ENCODE data around the gene DDX51. TPM values are rescaled to one million over a fixed set of nuclear protein-coding genes. Genes with fewer than 3 reads are reported as not detected.

DDX51 gene
- total and polyA plus RNA-seq, 2 of the 13 experiments (the other 11 are each of a cell fraction or from before 2014, with no cell fraction given): 10.1 TPM

GRCh38 chr12:132169376-132169775 is 25.3 kb upstream of the DDX51 start:
- Histone ChIP-seq H3K4me2 (ENCODE audit: low read depth, low read length) (no peak overlapping the region), H3K4me1 (ENCODE audit: insufficient read depth, low read length) (no peaks in the 10 kb centered on the region), H2AFZ (ENCODE audit: low read length) (no peak overlapping the region), H3K9ac (ENCODE audit: insufficient read depth, low read depth, low read length) (no peak overlapping the region), H3K27me3 (ENCODE audit: control insufficient read depth in 1 of 2, insufficient read depth in 2 of 2, low read length in 2 of 2) (peaks cover 15 to 58% of the 10 kb centered on the region in 2 experiments; a peak in 4 of 5 replicates), H3K4me3 (replicated peaks in 1 of 3; ENCODE audit: insufficient read depth in 1 of 3, low read depth in 2 of 3, low read length in 3 of 3) (no peak overlapping the region), H3K9me3 (ENCODE audit: low read length) (no peaks in the 10 kb centered on the region), H3K36me3 (replicated peaks in 1 of 2; ENCODE audit: control insufficient read depth in 1 of 2, insufficient read depth in 2 of 2, low read length in 2 of 2) (no peaks in the 10 kb centered on the region), H3K79me2 (ENCODE audit: insufficient read depth, low read length) (no peaks in the 10 kb centered on the region), H3K27ac (ENCODE audit: extremely low read length, insufficient read depth, low read length) (no peak overlapping the region), H4K20me1 (ENCODE audit: insufficient read depth, low read length) (peaks cover 6% of the 10 kb centered on the region; the same call in 1 of the 2 replicates)
- ChIA-PET POLR2A (no interaction called here), CTCF (ENCODE audit: low intra/inter-chr PET ratio, low total read pairs) (no interaction called here)
- FAIRE-seq (no peak), ATAC-seq (no peak), DNase-seq (ENCODE audit: low spot score) (no peak)
- BruUV-seq (replicated peaks): no TSS peak
- WGBS (ENCODE audit: low lambda C conversion rate): 61% methylated on average over 4 of the region's 17 CpGs
- intact Hi-C loops (cut with micrococcal nuclease; ENCODE audit: unreplicated experiment): no loop called here
- in situ Hi-C loops (cut with HindIII; ENCODE audit: extremely low pct_ligation_motif_present, low pct_unique_long_range_greater_than_20kb): no loop called here
- no peak for TF ChIP-seq TBL1XR1 (IDR thresholded peaks at IDR 0.05; ENCODE audit: borderline replicate concordance, low read length, partially characterized antibody)
- TF ChIP-seq ZNF615 (CRISPR knock-in tag; IDR thresholded peaks at IDR 0.05; ENCODE audit: borderline replicate concordance): no peak
- TF ChIP-seq, protein P1, sequence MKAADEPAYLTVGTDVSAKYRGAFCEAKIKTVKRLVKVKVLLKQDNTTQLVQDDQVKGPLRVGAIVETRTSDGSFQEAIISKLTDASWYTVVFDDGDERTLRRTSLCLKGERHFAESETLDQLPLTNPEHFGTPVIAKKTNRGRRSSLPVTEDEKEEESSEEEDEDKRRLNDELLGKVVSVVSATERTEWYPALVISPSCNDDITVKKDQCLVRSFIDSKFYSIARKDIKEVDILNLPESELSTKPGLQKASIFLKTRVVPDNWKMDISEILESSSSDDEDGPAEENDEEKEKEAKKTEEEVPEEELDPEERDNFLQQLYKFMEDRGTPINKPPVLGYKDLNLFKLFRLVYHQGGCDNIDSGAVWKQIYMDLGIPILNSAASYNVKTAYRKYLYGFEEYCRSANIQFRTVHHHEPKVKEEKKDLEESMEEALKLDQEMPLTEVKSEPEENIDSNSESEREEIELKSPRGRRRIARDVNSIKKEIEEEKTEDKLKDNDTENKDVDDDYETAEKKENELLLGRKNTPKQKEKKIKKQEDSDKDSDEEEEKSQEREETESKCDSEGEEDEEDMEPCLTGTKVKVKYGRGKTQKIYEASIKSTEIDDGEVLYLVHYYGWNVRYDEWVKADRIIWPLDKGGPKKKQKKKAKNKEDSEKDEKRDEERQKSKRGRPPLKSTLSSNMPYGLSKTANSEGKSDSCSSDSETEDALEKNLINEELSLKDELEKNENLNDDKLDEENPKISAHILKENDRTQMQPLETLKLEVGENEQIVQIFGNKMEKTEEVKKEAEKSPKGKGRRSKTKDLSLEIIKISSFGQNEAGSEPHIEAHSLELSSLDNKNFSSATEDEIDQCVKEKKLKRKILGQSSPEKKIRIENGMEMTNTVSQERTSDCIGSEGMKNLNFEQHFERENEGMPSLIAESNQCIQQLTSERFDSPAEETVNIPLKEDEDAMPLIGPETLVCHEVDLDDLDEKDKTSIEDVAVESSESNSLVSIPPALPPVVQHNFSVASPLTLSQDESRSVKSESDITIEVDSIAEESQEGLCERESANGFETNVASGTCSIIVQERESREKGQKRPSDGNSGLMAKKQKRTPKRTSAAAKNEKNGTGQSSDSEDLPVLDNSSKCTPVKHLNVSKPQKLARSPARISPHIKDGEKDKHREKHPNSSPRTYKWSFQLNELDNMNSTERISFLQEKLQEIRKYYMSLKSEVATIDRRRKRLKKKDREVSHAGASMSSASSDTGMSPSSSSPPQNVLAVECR (CRISPR knock-in tag; IDR thresholded peaks at IDR 0.05; ENCODE audit: borderline replicate concordance): no peak
- TF ChIP-seq, protein P2, sequence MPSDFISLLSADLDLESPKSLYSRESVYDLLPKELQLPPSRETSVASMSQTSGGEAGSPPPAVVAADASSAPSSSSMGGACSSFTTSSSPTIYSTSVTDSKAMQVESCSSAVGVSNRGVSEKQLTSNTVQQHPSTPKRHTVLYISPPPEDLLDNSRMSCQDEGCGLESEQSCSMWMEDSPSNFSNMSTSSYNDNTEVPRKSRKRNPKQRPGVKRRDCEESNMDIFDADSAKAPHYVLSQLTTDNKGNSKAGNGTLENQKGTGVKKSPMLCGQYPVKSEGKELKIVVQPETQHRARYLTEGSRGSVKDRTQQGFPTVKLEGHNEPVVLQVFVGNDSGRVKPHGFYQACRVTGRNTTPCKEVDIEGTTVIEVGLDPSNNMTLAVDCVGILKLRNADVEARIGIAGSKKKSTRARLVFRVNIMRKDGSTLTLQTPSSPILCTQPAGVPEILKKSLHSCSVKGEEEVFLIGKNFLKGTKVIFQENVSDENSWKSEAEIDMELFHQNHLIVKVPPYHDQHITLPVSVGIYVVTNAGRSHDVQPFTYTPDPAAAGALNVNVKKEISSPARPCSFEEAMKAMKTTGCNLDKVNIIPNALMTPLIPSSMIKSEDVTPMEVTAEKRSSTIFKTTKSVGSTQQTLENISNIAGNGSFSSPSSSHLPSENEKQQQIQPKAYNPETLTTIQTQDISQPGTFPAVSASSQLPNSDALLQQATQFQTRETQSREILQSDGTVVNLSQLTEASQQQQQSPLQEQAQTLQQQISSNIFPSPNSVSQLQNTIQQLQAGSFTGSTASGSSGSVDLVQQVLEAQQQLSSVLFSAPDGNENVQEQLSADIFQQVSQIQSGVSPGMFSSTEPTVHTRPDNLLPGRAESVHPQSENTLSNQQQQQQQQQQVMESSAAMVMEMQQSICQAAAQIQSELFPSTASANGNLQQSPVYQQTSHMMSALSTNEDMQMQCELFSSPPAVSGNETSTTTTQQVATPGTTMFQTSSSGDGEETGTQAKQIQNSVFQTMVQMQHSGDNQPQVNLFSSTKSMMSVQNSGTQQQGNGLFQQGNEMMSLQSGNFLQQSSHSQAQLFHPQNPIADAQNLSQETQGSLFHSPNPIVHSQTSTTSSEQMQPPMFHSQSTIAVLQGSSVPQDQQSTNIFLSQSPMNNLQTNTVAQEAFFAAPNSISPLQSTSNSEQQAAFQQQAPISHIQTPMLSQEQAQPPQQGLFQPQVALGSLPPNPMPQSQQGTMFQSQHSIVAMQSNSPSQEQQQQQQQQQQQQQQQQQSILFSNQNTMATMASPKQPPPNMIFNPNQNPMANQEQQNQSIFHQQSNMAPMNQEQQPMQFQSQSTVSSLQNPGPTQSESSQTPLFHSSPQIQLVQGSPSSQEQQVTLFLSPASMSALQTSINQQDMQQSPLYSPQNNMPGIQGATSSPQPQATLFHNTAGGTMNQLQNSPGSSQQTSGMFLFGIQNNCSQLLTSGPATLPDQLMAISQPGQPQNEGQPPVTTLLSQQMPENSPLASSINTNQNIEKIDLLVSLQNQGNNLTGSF (CRISPR knock-in tag; IDR thresholded peaks at IDR 0.05): no peak
- TF ChIP-seq ZNF234 (CRISPR knock-in tag; conservative IDR thresholded peaks at IDR 0.05): no peak
- TF ChIP-seq ATAD3A (CRISPR knock-in tag; IDR thresholded peaks at IDR 0.05): no peak
- TF ChIP-seq, protein P3, sequence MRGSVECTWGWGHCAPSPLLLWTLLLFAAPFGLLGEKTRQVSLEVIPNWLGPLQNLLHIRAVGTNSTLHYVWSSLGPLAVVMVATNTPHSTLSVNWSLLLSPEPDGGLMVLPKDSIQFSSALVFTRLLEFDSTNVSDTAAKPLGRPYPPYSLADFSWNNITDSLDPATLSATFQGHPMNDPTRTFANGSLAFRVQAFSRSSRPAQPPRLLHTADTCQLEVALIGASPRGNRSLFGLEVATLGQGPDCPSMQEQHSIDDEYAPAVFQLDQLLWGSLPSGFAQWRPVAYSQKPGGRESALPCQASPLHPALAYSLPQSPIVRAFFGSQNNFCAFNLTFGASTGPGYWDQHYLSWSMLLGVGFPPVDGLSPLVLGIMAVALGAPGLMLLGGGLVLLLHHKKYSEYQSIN (CRISPR knock-in tag; IDR thresholded peaks at IDR 0.05; ENCODE audit: borderline replicate concordance): no peak
- TF ChIP-seq, protein P4, sequence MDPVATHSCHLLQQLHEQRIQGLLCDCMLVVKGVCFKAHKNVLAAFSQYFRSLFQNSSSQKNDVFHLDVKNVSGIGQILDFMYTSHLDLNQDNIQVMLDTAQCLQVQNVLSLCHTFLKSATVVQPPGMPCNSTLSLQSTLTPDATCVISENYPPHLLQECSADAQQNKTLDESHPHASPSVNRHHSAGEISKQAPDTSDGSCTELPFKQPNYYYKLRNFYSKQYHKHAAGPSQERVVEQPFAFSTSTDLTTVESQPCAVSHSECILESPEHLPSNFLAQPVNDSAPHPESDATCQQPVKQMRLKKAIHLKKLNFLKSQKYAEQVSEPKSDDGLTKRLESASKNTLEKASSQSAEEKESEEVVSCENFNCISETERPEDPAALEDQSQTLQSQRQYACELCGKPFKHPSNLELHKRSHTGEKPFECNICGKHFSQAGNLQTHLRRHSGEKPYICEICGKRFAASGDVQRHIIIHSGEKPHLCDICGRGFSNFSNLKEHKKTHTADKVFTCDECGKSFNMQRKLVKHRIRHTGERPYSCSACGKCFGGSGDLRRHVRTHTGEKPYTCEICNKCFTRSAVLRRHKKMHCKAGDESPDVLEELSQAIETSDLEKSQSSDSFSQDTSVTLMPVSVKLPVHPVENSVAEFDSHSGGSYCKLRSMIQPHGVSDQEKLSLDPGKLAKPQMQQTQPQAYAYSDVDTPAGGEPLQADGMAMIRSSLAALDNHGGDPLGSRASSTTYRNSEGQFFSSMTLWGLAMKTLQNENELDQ (CRISPR knock-in tag; IDR thresholded peaks at IDR 0.05; ENCODE audit: borderline replicate concordance): no peak
